GM19438 (cell line): ENCODE results near the gene RPS19BP1.

Experiments used
- ATAC-seq: cut with Tn5 transposase; IDR thresholded peaks from one replicate; pipeline ENCODE4 v1.9.1; 2021; ENCODE audit warnings: low read depth; ENCODE audit not compliant: unreplicated experiment

RPS19BP1 gene

GRCh38 chr22:39491696-39492095, 40.9 kb downstream of the RPS19BP1 start:
- no peak for ATAC-seq

GRCh38 chr22:39490966-39491680, 41.4 kb downstream of the RPS19BP1 start:
- ATAC-seq: no peak

GRCh38 chr22:39490135-39490798, 42.3 kb downstream of the RPS19BP1 start:
- ATAC-seq: no peak

GRCh38 chr22:39489094-39490068, 43.2 kb downstream of the RPS19BP1 start:
- ATAC-seq: no peak

GRCh38 chr22:39488563-39489083, 43.9 kb downstream of the RPS19BP1 start:
- no peak for ATAC-seq

GRCh38 chr22:39487826-39488520, 44.6 kb downstream of the RPS19BP1 start:
- no peak for ATAC-seq

- no peak for ATAC-seq
Observed at GRCh38 chr22:39486951-39487825, 45.4 kb downstream of the RPS19BP1 start.

GRCh38 chr22:39482768-39483167, 49.8 kb downstream of the RPS19BP1 start:
- ATAC-seq: no peak

GRCh38 chr22:39481595-39481994, 51.0 kb downstream of the RPS19BP1 start:
- ATAC-seq: no peak

GRCh38 chr22:39481054-39481453, 51.5 kb downstream of the RPS19BP1 start:
- ATAC-seq: no peak

GRCh38 chr22:39480557-39480956, 52.0 kb downstream of the RPS19BP1 start:
- no peak for ATAC-seq

GRCh38 chr22:39479254-39479653, 53.3 kb downstream of the RPS19BP1 start:
- ATAC-seq: no peak
